DLD1 (cell line): ENCODE measurements around the gene CHMP2A.
"Not testable (repeated sequence)": the region's sequence is repeated elsewhere in the genome, so short reads cannot be mapped to it uniquely, and the experiment has no call there.

Experiments
- in situ Hi-C: cut with HindIII; loops from 2 replicates; pipeline ENCODE4 v1.10.0; 2017; ENCODE audit warnings: low sequenced_read_pairs

CHMP2A gene

GRCh38 chr19:58554494-58555368 is at the start of gene CHMP2A:
TSS of gene CHMP2A (minus strand) at chr19:58555105. CDS start at chr19:58554212, 893 bp downstream.
- in situ Hi-C loops = no loop called here

DNA sequence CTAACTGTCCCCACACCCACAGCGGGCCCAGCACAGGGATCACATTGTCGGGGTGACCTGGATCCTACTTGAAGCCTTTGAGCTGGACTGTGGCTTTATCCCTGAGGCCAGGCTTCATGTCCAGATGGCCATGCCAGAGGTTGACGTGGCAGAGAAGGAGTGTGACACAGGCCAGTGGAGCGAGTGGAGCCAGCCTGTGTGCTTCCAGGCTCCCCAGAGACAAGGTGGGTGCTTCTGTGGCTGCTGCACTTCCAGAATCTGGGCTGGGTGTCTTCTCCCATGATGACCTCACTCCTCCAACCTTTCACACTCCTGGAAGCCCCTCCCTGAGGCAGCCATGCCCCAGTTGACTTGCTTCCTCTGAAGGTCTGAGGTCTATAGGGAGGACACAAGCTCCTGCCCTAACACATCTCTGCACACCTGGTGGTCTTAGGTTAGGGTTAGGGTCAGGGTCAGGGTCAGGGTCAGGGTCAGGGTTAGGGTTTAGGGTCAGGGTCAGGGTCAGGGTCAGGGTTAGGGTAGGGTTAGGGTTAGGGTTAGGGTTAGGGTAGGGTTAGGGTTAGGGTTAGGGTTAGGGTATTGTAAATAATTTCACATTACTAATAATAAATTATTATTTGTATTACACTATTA is 31.3 kb upstream of the CHMP2A start:
- in situ Hi-C loops = no loop called here

GRCh38 chr19:58585442-58586132 is 30.7 kb upstream of the CHMP2A start:
- in situ Hi-C loops = no loop called here

DNA sequence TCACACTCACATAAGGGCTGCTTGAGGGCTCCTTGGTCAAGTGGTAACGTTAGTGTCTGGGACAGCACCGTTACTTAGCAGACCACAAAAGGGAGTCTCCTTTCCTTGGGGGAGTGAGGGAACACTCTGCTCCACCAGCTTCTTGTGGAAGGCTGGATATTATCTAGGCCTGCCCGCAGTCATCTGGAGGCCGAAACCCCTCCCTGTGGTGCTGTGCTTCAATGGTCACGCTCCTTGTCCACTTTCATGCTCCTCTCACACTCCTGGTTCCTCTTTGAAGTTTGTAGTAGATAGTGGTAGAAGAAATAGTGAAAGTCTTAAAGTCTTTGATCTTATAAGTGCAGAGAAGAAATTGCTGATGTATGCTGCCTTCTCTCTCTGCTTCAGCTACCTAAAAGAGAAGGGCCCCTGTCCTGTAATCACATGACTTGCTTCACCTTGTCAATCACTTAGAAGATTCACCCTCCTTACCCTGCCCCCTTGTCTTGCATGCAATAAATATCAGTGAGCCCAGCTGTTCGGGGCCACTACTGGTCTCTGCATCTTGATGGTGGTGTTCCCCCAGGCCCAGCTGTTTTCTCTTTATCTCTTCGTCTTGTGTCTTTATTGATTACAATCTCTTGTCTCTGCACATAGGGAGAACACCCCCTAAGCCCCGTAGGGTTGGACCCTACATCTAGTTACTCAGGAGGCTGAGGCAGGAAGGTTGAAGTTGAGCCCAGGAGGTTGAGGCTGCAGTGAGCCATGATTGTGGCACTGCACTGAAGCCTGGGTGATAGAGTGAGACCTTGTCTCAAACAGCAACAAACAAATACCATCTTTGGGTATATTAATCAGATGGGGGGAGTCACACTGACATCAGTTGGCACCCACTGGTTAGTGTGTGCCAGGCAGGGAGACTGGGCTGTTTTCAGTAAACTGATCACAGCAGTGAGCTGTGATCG is 29.9 kb upstream of the CHMP2A start:
- in situ Hi-C loops = no loop called here

GRCh38 chr19:58582985-58583384 is 28.1 kb upstream of the CHMP2A start:
- in situ Hi-C loops = no loop called here

- in situ Hi-C loops = no loop called here
These were observed 26.6 kb upstream of the CHMP2A start for GRCh38 chr19:58581227-58582141.

DNA sequence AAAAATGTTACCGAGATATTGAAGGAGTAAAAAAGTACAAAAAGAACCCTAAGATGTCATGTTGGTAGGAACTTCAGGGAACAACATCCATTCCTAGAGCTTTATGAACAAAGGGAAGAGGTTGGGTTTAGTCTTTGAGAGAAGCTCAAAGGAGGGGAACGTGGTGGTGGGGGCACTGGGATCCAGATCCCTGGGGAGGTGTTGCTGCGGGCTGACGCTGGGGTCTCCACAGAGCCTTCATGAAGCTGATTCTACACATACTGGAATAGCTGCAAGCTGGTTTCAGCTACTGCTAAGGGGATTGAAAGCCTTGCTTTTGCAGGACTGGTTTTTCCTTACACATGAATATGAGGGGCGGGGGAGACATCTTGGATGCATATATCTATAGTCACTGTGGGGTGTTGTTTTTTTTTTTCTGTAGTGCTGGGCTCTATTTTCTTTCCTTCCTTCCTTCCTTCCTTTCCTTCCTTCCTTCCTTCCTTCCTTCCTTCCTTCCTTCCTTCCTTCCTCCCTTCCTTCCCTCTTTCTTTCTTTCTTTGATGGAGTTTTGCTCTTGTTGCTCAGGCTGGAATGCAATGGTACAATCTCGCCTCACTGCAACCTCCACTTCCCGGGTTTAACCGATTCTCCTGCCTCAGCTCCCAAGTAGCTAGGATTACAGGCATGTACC is 24.7 kb upstream of the CHMP2A start:
- in situ Hi-C loops = no loop called here

- in situ Hi-C loops = no loop called here
These were observed 23.4 kb upstream of the CHMP2A start for GRCh38 chr19:58578012-58578925.

- in situ Hi-C loops = not testable (repeated sequence)
These were observed 22.7 kb upstream of the CHMP2A start for GRCh38 chr19:58577581-58577980.

DNA sequence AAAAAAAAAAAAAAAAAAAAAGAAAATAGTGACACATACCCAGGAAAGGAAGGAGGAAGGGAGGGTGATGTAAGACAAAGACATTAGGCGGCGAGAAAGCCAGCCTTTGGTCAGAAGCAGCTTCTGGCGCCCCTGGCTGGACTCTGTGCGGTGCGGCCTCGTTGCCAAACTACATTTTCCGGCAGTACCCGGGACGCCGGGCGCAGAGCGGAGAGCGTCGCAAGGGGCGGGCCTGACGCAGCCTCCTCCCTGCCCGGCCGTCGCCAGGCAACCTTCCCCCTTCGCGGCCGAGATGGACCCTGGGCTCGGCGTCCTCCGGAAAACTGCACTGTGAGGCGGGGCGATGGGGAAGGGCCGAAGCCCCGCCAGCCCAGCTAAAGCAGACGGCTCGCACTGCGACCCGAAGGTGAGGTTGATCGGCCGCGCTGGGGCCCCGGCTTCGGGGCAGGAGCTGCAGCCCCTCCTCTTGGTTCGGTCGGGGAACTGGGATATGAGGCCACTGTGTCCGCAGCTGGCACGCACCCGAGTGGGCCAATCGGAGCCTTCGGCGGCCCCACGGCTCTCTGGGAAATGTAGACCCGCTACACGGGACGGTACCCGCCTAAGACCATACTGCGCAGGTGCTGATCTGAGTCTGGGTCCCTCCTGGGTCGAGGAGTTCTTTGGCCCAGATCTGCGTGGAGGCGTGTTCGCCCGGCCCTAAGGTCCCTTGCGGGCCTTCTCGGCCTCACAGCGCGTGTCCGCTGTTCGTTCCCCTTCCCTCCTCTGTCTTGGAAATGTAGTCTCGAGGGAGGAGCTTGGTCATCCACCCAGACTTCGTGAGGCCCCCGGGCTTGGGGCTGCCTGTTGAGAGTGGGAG is 20.5 kb upstream of the CHMP2A start:
- in situ Hi-C loops = no loop called here

GRCh38 chr19:58573658-58574164 is 18.8 kb upstream of the CHMP2A start:
- in situ Hi-C loops = no loop called here

GRCh38 chr19:58572818-58573657 is 18.1 kb upstream of the CHMP2A start, which contains the start of gene MZF1:
TSS of gene MZF1 (minus strand) at chr19:58573335. CDS start at chr19:58571389, 1,946 bp downstream.
- in situ Hi-C loops = no loop called here

- in situ Hi-C loops = no loop called here
These were observed 17.3 kb upstream of the CHMP2A start for GRCh38 chr19:58572026-58572817.

DNA sequence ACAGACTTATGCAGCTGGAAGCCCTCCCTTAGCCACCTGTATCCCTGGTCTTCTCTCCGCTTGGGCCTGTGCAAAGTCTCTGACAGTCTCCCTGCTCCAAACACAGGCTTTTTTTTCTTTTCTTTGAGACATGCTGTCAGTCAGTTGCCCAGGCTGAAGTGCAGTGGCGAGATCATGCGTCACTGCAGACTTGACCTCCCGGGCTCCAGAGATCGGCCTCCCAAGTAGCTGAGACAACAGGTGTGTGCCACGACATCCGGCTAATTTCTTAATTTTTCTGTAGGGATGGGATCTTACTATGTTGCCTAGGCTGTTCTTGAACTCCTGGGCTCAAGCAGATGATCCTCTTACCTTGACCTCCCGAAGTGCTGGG is 16.7 kb upstream of the CHMP2A start:
- in situ Hi-C loops = no loop called here
